Parathyroid adenoma (tissue), 2 donors: ENCODE data around the gene SND1.

Source experiments
- H2AFZ ChIP-seq: fragments of 300-600 bp; sonication (generic); one replicate; pipeline ENCODE4 v1.7.0; 2017; ENCODE audit warnings: antibody characterized with exemption, mild to moderate bottlenecking
- H3K27ac ChIP-seq: fragments of 300-600 bp; sonication (generic); one replicate; pipeline ENCODE4 v1.7.0; 2017
- H3K27me3 ChIP-seq: fragments of 300-600 bp; sonication (generic); one replicate; pipeline ENCODE4 v1.7.0; 2017; ENCODE audit warnings: low read length; ENCODE audit not compliant: control insufficient read depth, insufficient read depth
- H3K36me3 ChIP-seq: fragments of 300-600 bp; sonication (generic); one replicate; pipeline ENCODE4 v1.7.0; 2017; ENCODE audit warnings: low read length; ENCODE audit not compliant: control insufficient read depth, insufficient read depth
- H3K4me1 ChIP-seq: fragments of 300-600 bp; sonication (generic); one replicate; pipeline ENCODE4 v1.7.0; 2017; ENCODE audit warnings: control low read depth
- H3K4me2 ChIP-seq: fragments of 300-600 bp; sonication (generic); one replicate; pipeline ENCODE4 v1.7.0; 2017; ENCODE audit warnings: low read length
- H3K4me3 ChIP-seq: fragments of 300-600 bp; sonication (generic); one replicate; pipeline ENCODE4 v1.7.0; 2017; ENCODE audit warnings: low read depth, low read length
- H3K79me2 ChIP-seq: fragments of 300-600 bp; sonication (generic); one replicate; pipeline ENCODE4 v1.7.0; 2017; ENCODE audit warnings: control low read depth
- H3K9ac ChIP-seq: fragments of 300-600 bp; sonication (generic); one replicate; pipeline ENCODE4 v1.7.0; 2017; ENCODE audit warnings: mild to moderate bottlenecking
- H3K9me3 ChIP-seq: fragments of 300-600 bp; sonication (generic); one replicate; pipeline ENCODE4 v1.7.0; 2017; ENCODE audit warnings: low read length; ENCODE audit not compliant: control insufficient read depth
- TF ChIP-seq, protein P1 (sequence below): fragments of 300-600 bp; sonication (generic); IDR thresholded peaks from one replicate; pipeline ENCODE4 v1.7.0; 2017; ENCODE audit warnings: antibody characterized with exemption, mild to moderate bottlenecking
- donor health status: primary hyperparathyroidism.

Gene SND1

DNA sequence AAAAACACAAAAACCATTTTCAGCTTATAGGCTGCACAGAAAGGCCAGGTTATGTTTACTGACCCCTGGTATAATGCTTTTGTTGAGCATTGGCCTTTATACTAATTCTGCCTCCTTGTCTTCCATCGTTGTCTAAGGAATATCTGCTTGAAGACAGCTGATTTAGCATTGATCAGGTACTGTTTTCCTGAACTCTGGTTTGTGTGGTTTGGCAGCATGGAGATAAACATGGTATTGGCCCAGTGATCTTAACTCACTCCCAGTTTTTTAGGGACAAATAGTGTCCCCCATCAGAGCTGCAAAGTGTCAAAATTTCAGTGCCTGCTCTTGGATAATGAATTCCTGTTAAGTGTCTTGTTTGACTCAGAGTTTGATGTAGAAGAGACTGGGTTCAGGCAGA, 100.8 kb downstream of the SND1 start:
- no peak overlapping the region for H3K4me3 ChIP-seq
- no peak overlapping the region for H3K4me2 ChIP-seq
- no peaks in the 10 kb centered on the region for H3K9me3 ChIP-seq
- no peak overlapping the region for H2AFZ ChIP-seq
- H3K27me3 ChIP-seq, result no peaks in the 10 kb centered on the region
- TF ChIP-seq, protein P1, sequence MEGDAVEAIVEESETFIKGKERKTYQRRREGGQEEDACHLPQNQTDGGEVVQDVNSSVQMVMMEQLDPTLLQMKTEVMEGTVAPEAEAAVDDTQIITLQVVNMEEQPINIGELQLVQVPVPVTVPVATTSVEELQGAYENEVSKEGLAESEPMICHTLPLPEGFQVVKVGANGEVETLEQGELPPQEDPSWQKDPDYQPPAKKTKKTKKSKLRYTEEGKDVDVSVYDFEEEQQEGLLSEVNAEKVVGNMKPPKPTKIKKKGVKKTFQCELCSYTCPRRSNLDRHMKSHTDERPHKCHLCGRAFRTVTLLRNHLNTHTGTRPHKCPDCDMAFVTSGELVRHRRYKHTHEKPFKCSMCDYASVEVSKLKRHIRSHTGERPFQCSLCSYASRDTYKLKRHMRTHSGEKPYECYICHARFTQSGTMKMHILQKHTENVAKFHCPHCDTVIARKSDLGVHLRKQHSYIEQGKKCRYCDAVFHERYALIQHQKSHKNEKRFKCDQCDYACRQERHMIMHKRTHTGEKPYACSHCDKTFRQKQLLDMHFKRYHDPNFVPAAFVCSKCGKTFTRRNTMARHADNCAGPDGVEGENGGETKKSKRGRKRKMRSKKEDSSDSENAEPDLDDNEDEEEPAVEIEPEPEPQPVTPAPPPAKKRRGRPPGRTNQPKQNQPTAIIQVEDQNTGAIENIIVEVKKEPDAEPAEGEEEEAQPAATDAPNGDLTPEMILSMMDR, result no peak
- H3K27ac ChIP-seq, result no peak overlapping the region
- peaks cover 27% of the 10 kb centered on the region for H3K79me2 ChIP-seq
- H3K9ac ChIP-seq, result no peak overlapping the region
- H3K4me1 ChIP-seq, result no peaks in the 10 kb centered on the region
- no peaks in the 10 kb centered on the region for H3K36me3 ChIP-seq

DNA sequence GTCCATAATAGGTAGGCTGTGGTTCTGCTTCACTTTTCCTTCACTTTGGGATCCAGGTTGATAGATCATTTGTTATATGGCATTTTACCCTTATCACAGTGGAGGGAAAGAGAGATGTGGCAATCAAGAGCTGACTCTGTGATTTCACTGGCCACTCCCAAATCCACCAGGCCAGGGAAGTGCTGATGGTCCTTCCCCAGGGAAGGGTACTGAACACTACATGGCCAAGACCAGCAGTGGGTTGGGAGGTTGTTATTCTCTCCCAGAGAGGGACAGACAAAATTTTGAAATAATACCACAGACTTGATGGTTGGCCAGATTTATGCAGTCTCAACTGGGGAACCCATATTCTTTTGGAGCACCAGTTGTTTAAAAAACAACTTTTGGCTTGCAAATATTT, 102.5 kb downstream of the SND1 start:
- H3K4me1 ChIP-seq, result no peaks in the 10 kb centered on the region
- no peak overlapping the region for H3K4me3 ChIP-seq
- H2AFZ ChIP-seq, result no peak overlapping the region
- H3K9ac ChIP-seq, result no peak overlapping the region
- H3K9me3 ChIP-seq, result no peaks in the 10 kb centered on the region
- H3K27me3 ChIP-seq, result no peaks in the 10 kb centered on the region
- H3K27ac ChIP-seq, result no peak overlapping the region
- H3K4me2 ChIP-seq, result no peak overlapping the region
- peaks cover 29% of the 10 kb centered on the region for H3K79me2 ChIP-seq
- TF ChIP-seq, protein P1, result no peak
- H3K36me3 ChIP-seq, result no peaks in the 10 kb centered on the region

DNA sequence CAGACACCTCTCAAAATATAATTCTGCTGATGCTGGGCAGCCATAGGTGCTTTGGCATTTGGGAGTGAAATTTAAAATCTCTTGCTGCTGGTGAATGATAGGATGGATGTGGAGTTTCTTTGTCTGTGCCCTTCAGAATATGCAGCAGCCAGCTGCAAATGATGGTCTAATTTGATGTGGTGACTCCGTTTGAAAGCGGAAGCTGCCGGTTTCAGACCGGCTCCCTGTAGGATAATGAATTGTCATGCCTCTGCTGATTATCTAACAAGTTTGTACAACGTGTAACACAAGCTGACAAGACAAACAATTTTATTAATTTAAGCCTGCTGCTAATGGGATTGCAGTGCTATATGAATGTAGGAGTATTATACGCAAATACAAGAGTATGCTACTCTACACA, 103.5 kb downstream of the SND1 start:
- TF ChIP-seq, protein P1, result no peak
- no peaks in the 10 kb centered on the region for H3K36me3 ChIP-seq
- peaks cover 31% of the 10 kb centered on the region for H3K79me2 ChIP-seq
- H3K4me2 ChIP-seq, result no peak overlapping the region
- H3K4me3 ChIP-seq, result no peak overlapping the region
- no peaks in the 10 kb centered on the region for H3K4me1 ChIP-seq
- no peak overlapping the region for H3K27ac ChIP-seq
- H3K27me3 ChIP-seq, result no peaks in the 10 kb centered on the region
- H3K9ac ChIP-seq, result no peak overlapping the region
- H3K9me3 ChIP-seq, result no peaks in the 10 kb centered on the region
- H2AFZ ChIP-seq, result no peak overlapping the region

DNA sequence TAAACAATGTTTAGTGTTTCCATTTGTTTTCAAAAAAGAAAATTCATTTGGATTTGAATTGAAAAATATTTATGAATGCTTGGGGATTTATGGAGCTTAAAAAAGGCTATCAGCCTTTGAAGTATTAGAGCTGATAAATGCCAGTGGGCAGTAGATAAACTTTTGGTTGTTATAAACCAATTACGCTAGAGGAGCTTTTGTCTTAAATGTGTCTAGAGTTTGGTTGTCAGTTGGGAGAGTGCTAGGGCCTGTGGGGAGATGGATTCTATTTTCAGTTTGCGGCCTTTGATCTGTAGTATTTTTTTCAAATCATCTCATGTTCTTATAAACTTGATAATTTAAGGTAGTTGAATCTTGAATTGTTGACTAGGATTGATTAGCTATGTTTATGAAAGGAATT, 104.0 kb downstream of the SND1 start:
- no peak overlapping the region for H3K4me3 ChIP-seq
- H3K9ac ChIP-seq, result no peak overlapping the region
- no peak overlapping the region for H2AFZ ChIP-seq
- H3K79me2 ChIP-seq, result peaks cover 29% of the 10 kb centered on the region
- H3K9me3 ChIP-seq, result no peaks in the 10 kb centered on the region
- no peaks in the 10 kb centered on the region for H3K27me3 ChIP-seq
- no peak overlapping the region for H3K27ac ChIP-seq
- no peak overlapping the region for H3K4me2 ChIP-seq
- no peaks in the 10 kb centered on the region for H3K36me3 ChIP-seq
- H3K4me1 ChIP-seq, result no peaks in the 10 kb centered on the region
- TF ChIP-seq, protein P1, result no peak

DNA sequence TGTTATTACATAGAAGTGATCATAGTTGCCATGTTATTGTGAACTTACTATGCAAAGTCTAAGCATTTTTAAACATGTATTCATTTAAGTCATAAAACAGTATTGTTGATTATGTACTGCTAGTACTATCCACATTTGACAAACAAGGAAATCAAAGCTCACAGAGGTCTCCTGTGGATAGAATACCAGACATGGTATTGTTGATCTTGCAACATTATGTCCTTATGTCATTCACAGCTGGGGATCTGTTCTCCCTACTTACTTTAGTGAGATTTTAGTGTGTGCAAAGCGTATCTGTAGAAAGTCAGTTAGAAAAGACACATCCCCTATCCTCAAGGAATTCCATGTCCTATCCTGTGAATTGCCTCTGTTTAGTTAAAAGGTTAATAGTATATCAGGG, 106.1 kb downstream of the SND1 start:
- TF ChIP-seq, protein P1, result no peak
- H3K9me3 ChIP-seq, result no peaks in the 10 kb centered on the region

More for the DNA sequence above, 106.1 kb downstream of the SND1 start:
- Histone ChIP-seq H3K9ac (no peak overlapping the region), H3K27ac (no peak overlapping the region), H3K4me3 (no peak overlapping the region), H3K4me1 (no peaks in the 10 kb centered on the region), H2AFZ (no peak overlapping the region), H3K79me2 (peaks cover 25% of the 10 kb centered on the region), H3K27me3 (no peaks in the 10 kb centered on the region), H3K36me3 (no peaks in the 10 kb centered on the region), H3K4me2 (no peak overlapping the region)
